Hair follicular keratinocyte (primary cell): ENCODE results near the gene SDHB. TPM values are rescaled to one million over a fixed set of nuclear protein-coding genes. Genes with fewer than 3 reads are reported as not detected.

Experiments
- total RNA-seq: library from RNA; depleted of rRNA; stranded (reverse); fragments of >200 nt; gene quantifications from 2 replicates; pipeline ENCODE4 v1.2.3, GENCODE V29; 2015

Gene SDHB
- 147 and 211 TPM in 2 replicates for total RNA-seq

DNA sequence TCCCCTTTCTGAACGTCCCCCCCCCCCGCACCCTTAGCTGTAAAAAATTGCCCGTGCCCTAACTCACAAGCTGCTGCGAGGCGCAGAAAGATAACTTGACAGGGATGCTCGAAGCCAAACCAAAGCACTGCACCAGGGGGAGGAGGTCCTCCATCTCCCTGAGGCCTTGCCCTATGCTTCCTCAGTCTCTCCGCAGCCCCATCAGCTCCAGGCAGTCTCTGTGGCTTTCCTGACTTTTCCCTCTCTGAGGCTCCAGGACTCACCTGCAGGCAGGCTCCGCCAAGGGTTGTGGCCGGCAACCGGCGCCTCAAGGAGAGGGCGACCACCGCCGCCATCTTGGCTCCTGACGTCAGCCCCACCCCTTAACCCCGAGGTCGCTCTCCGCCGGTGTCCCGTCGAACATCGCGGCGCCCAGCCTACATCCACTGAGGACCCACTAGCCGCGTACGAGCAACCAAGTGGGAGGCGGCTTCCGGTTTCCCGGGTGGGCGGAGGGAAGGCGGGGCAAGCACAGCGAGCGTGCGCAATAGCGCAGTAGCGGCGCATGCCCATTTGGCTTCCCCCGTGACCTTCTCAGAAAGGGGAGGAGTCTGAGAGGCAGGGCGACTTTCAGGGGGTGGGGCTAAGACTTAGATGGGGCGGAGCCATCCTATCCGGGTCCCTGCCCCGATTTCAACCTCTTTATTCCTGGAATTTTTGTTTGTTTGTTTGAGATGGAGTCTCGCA, at the start of gene SDHB:
Gene SDHB (minus strand): TSS at position 348 of the 726 bp plus-strand sequence. CDS start 13 bp downstream, at position 335.

DNA sequence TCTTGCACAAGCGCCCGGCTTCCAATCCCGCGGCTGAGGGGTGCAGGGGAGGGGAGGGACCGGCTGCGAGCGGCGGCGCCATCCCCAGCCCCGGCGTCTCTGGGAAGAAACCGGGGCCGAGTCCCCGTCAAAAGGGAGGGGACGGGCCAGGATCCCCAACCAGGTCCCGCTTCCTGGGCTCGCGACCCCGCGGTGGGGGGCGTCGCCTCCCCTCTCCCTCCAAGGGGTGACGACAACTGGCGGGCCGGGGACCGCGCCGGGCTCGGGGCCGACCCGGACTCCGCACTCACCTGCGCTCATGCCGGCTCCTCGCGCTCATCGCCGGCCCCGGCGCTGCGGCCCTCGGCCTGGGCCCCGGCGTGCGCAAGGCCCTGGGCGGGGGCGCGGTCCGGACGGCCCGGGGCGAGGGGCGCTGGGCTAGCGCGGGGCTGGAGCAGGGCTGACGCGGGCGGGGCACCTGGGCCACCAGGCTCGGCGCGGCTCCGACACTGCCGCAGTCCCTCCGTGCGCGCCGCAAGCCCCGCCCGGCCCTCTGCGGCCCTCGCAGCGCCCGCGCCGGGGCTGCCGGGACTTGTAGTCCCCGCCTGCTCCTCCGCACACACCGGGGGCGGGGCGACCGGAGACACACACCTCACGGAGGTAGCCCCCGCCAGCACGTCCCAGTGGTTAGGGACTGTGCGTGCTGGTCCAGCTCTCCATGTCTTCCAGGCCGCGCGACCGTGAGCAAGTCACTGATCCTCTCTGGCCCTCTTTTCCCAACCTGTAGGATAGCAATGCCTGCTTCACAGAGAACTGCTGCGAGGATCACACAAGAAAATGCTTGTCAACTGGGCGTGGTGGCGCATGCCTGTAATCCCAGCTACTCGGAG, 42.2 kb downstream of the SDHB start, which contains the start of gene ATP13A2:
Gene ATP13A2 (minus strand): TSS at position 490 of the 869 bp plus-strand sequence. CDS start 190 bp downstream, at position 300.

DNA sequence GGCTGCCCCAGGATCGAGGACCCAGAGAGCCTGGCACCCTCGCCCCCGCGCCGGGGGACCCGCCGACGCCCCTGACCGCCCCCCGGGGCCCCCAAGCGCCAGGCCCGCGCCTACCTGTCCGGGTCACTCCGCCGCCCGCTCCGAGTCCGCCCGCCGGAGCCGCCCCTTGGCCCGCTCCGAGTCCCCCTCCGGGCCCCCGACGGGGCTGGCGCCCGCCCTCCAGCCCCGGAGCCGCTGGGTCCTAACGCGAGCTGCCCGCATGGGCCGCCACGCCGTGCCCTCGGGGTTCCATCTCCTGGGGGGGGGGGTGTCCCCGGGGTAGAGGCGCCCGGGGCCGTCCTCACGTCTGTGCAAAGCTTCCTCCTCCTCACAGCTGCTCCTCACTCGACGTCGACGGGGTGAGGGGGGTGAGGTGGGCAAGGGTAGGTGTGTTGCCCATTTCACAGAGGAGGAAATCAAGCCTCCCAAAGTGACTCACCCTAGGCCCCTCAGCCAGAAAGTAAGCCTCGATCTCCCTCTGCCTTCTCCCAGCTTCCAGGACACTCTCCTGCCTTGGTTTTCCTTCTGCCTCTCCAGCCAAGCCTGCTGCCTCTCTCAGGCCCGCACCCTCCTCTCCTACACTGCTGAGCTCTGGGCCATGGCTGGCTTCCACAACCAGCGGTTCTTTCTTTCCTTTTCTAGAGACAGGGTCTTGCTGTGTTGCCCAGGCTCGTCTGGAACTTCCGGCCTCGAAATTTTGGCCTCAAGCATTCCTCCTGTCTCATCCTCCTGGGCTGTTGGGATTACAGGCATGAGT, 73.2 kb downstream of the SDHB start, which contains the start of gene MFAP2:
Gene MFAP2 (minus strand): TSS at position 148 of the 796 bp plus-strand sequence. CDS start 2,347 bp downstream, outside the sequence.

Other genes starting within 250 kb of the SDHB start
- under 0.01 TPM in 2 replicates for gene RNU1-2, start 158.1 kb downstream of the SDHB start, total RNA-seq
- gene CROCC, start 132.1 kb downstream of the SDHB start, total RNA-seq, result 10.1 and 12.5 TPM in 2 replicates
- 62.6 and 91.4 TPM in 2 replicates for gene MFAP2, start 73.4 kb downstream of the SDHB start, total RNA-seq
- gene ATP13A2, start 42.1 kb downstream of the SDHB start, total RNA-seq, result 73.6 and 76.7 TPM in 2 replicates
- gene PADI2, start 65.4 kb upstream of the SDHB start, total RNA-seq, result not detected in 2 replicates
- gene PADI1, start 151.1 kb upstream of the SDHB start, total RNA-seq, result 0.39 TPM in 1 of 2 replicates, not detected in the other
- gene PADI3, start 195.1 kb upstream of the SDHB start, total RNA-seq, result 8.7 and 9.7 TPM in 2 replicates